Motor neuron (in vitro differentiated cells): ENCODE results near the gene ST6GAL2. TPM values are rescaled to one million over a fixed set of nuclear protein-coding genes. Genes with fewer than 3 reads are reported as not detected.
A peak's percentile ranks its signal among the peaks of the same experiment; 100 is the strongest.

ENCODE experiments used
- ATAC-seq, 8 experiments: fragments of 200-7000 bp; cut with Tn5 transposase; replicated peaks in 6 of 8; 2 replicates each; pipeline ENCODE4 v1.8.0; 2021; ENCODE audit warnings: mild to moderate bottlenecking in 8 of 8, moderate library complexity in 8 of 8
- H3K27ac ChIP-seq, 2 donors: fragments of 250-450 bp; sonication (Bioruptor Pico); 2 replicates each; pipeline ENCODE4 v1.9.0; 2021; ENCODE audit warnings: antibody characterized with exemption in 2 of 2, mild to moderate bottlenecking in 2 of 2, moderate library complexity in 1 of 2
- H3K4me1 ChIP-seq, 2 donors: fragments of 250-450 bp; sonication (Bioruptor Pico); replicated peaks in 1 of 2; 2 replicates each; pipeline ENCODE4 v1.6.1; 2021; ENCODE audit warnings: antibody characterized with exemption in 2 of 2, mild to moderate bottlenecking in 2 of 2, moderate library complexity in 1 of 2
- H3K4me3 ChIP-seq, 5 donors: fragments of 250-450 bp; sonication (Bioruptor Pico); 2 replicates each; pipeline ENCODE4 v1.9.0; 2021; ENCODE audit warnings: antibody characterized with exemption in 5 of 5, mild to moderate bottlenecking in 5 of 5, moderate library complexity in 4 of 5
- WGBS, 10 experiments: fragments of 450-650 bp; shearing (Covaris generic); methylation state at CpG; one replicate each; pipeline ENCODE4 v1.0.0; 2022; 5-methylcytosine and 5-hydroxymethylcytosine counted together
- in situ Hi-C, 9 experiments: fragments of 400-800 bp; cut with MboI; loops; one replicate each; pipeline ENCODE4 v1.15.0; 2021; ENCODE audit warnings: low sequenced_read_pairs in 9 of 9, low pct_unique_long_range_greater_than_20kb in 2 of 9; ENCODE audit not compliant: unreplicated experiment in 9 of 9
- total RNA-seq, 8 experiments: library from RNA; unstranded; fragments of 300-600 nt; gene quantifications; 2 replicates each; pipeline versions ENCODE4 v1.2.3 to v1.2.4, GENCODE V29; 2022

Gene ST6GAL2
- total RNA-seq, 8 experiments from 2014 or later = 0.10 to 11.6 (median 8.9) TPM

- ATAC-seq = no peak
- 0 to 88% (median 63%) methylated on average over 1 to 4 of the region's 5 CpGs for WGBS, 10 experiments
- in situ Hi-C loops = no loop called here
These were observed 87.0 kb downstream of the ST6GAL2 start for GRCh38 chr2:106798826-106799552.

GRCh38 chr2:106797494-106797893 lies 88.5 kb downstream of the ST6GAL2 start:
- ATAC-seq = no peak
- WGBS, 10 experiments = 50 to 97% (median 83%) methylated on average over 1 to 5 of the region's 5 CpGs; no CpG with 5 or more reads in 3 of the 10 experiments
- no peak overlapping the region for H3K27ac ChIP-seq
- H3K4me1 ChIP-seq = peaks cover 0 to 3% of the 10 kb centered on the region in 2 donors
- in situ Hi-C loops = no loop called here
- H3K4me3 ChIP-seq = no peak overlapping the region

More at GRCh38 chr2:106798826-106799552, 87.0 kb downstream of the ST6GAL2 start:
- peaks cover 0 to 3% of the 10 kb centered on the region in 2 donors for H3K4me1 ChIP-seq
- H3K27ac ChIP-seq = no peak overlapping the region
- no peak overlapping the region for H3K4me3 ChIP-seq

- in situ Hi-C loops = no loop called here
- Histone ChIP-seq H3K4me1 (no peaks in the 10 kb centered on the region), H3K4me3 (no peak overlapping the region), H3K27ac (no peak overlapping the region)
- ATAC-seq = no peak
- 30 to 100% (median 82%) methylated on average over 1 to 2 of the region's 2 CpGs; no CpG with 5 or more reads in 3 of the 10 experiments for WGBS, 10 experiments
These were observed 93.3 kb downstream of the ST6GAL2 start for GRCh38 chr2:106792671-106793070.

GRCh38 chr2:106789185-106789584 lies 96.8 kb downstream of the ST6GAL2 start:
- ATAC-seq = peak in 1 of 8 experiments; percentile 41
- WGBS, 10 experiments = 31 to 100% (median 84%) methylated on average over 2 to 6 of the region's 6 CpGs
- Histone ChIP-seq H3K27ac (no peak overlapping the region), H3K4me1 (no peaks in the 10 kb centered on the region), H3K4me3 (no peak overlapping the region)
- in situ Hi-C loops = no loop called here

- H3K4me1 ChIP-seq = no peaks in the 10 kb centered on the region
- WGBS, 10 experiments = 0 to 89% (median 53%) methylated on average over 1 to 3 of the region's 3 CpGs
- in situ Hi-C loops = no loop called here
- peak in 1 of 8 experiments; percentile 39 for ATAC-seq
- no peak overlapping the region for H3K4me3 ChIP-seq
- H3K27ac ChIP-seq = no peak overlapping the region
These were observed 103.3 kb downstream of the ST6GAL2 start for GRCh38 chr2:106782681-106783080.

- 0 to 93% (median 83%) methylated on average over 1 to 3 of the region's 3 CpGs; no CpG with 5 or more reads in 3 of the 10 experiments for WGBS, 10 experiments
- no peak for ATAC-seq
- H3K4me1 ChIP-seq = no peaks in the 10 kb centered on the region
- H3K27ac ChIP-seq = no peak overlapping the region
- H3K4me3 ChIP-seq = no peak overlapping the region
- in situ Hi-C loops = no loop called here
These were observed 104.8 kb downstream of the ST6GAL2 start for GRCh38 chr2:106781196-106781595.

GRCh38 chr2:106771811-106772210 lies 114.2 kb downstream of the ST6GAL2 start:
- in situ Hi-C loops = no loop called here
- Histone ChIP-seq H3K27ac (no peak overlapping the region), H3K4me1 (no peaks in the 10 kb centered on the region), H3K4me3 (no peak overlapping the region)
- 64 to 90% (median 86%) methylated on average over 1 to 2 of the region's 3 CpGs; no CpG with 5 or more reads in 7 of the 10 experiments for WGBS, 10 experiments
- ATAC-seq = no peak

- no peak for ATAC-seq
- 0 to 83% (median 33%) methylated on average over 1 to 2 of the region's 2 CpGs; no CpG with 5 or more reads in 3 of the 10 experiments for WGBS, 10 experiments
- H3K4me3 ChIP-seq = no peak overlapping the region
These were observed 115.0 kb downstream of the ST6GAL2 start for GRCh38 chr2:106770986-106771385.

GRCh38 chr2:106764614-106765013 lies 121.4 kb downstream of the ST6GAL2 start:
- WGBS, 10 experiments = 0 to 97% (median 87%) methylated on average over 1 to 5 of the region's 5 CpGs; no CpG with 5 or more reads in 2 of the 10 experiments
- no peaks in the 10 kb centered on the region for H3K4me1 ChIP-seq
- H3K27ac ChIP-seq = no peak overlapping the region
- in situ Hi-C loops = no loop called here
- ATAC-seq = no peak
- H3K4me3 ChIP-seq = no peak overlapping the region

More at GRCh38 chr2:106770986-106771385, 115.0 kb downstream of the ST6GAL2 start:
- Histone ChIP-seq H3K27ac (no peak overlapping the region), H3K4me1 (no peaks in the 10 kb centered on the region)
- in situ Hi-C loops = no loop called here

GRCh38 chr2:106759966-106760365 lies 126.0 kb downstream of the ST6GAL2 start:
- Histone ChIP-seq H3K4me1 (no peaks in the 10 kb centered on the region), H3K27ac (no peak overlapping the region), H3K4me3 (no peak overlapping the region)
- WGBS, 10 experiments = 0 to 20% (median 0%) methylated on average over 1 to 2 of the region's 2 CpGs; no CpG with 5 or more reads in 2 of the 10 experiments
- ATAC-seq = no peak
- in situ Hi-C loops = no loop called here

- in situ Hi-C loops = no loop called here
- no peaks in the 10 kb centered on the region for H3K4me1 ChIP-seq
- no peak overlapping the region for H3K27ac ChIP-seq
- WGBS, 10 experiments = 0 to 100% (median 100%) methylated on average over 1 of the region's 1 CpG; no CpG with 5 or more reads in 3 of the 10 experiments
- no peak overlapping the region for H3K4me3 ChIP-seq
- no peak for ATAC-seq
These were observed 127.0 kb downstream of the ST6GAL2 start for GRCh38 chr2:106758901-106759497.
